AG04449 (cell line): ENCODE data around the gene STK17B.
A peak's percentile ranks its signal among the peaks of the same experiment; 100 is the strongest.

Experiments
- CTCF ChIA-PET: fragments of 350-600 bp; formaldehyde crosslinking; extraction: SDS; loops from one replicate; lab custom pipeline; 2021; ENCODE audit warnings: antibody characterized with exemption; lab: Yijun Ruan, JAX
- POLR2A ChIA-PET: fragments of 400-600, 350-600 bp; formaldehyde crosslinking; extraction: SDS; loops from one replicate; lab custom pipeline; 2020; ENCODE audit warnings: antibody characterized with exemption, inconsistent platforms; lab: Yijun Ruan, JAX
- DNase-seq: peaks from one replicate; pipeline ENCODE4 v3.0.0-alpha.2; 2010; ENCODE audit warnings: low read depth, low spot score
- H3K4me3 ChIP-seq: 2 replicates; pipeline ENCODE4 v1.5.1; 2011; ENCODE audit warnings: low read depth, mild to moderate bottlenecking, control low read depth, low read length
- TF ChIP-seq, protein P1 (sequence below): IDR thresholded peaks from one replicate; pipeline ENCODE4 v1.5.1; 2011; ENCODE audit warnings: mild to moderate bottlenecking, moderate library complexity, low read length, control low read depth, inconsistent platforms; ENCODE audit not compliant: insufficient read depth; ENCODE audit errors: missing control alignments

Gene STK17B

DNA sequence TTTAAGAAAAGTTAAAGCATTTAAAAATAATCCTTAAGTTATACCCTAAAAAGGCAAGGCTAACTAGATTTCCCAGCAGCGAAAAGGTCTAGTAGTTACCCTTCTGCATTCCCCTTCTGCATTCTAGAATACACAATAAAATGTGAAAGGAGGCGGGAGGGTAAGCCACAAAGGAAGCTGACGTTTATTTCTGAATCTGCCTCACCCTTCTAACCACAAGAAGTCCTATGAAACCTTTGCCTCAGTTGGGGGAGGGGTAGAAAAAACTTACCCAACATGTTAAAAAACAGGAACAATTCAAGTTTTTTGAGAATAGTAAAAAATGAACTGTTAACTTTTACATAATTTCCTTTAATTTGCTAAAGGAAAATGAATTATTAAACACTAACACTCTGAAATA, 11.3 kb downstream of the STK17B start:
- ChIA-PET POLR2A (no interaction called here), CTCF (interaction anchor here (0.9 to 1.4 kb wide), 2 partner anchors 14 to 116 kb away, joined by 3 to 4 read pairs; no protein-coding TSS in a partner anchor)
- no peak overlapping the region for H3K4me3 ChIP-seq
- TF ChIP-seq, protein P1, sequence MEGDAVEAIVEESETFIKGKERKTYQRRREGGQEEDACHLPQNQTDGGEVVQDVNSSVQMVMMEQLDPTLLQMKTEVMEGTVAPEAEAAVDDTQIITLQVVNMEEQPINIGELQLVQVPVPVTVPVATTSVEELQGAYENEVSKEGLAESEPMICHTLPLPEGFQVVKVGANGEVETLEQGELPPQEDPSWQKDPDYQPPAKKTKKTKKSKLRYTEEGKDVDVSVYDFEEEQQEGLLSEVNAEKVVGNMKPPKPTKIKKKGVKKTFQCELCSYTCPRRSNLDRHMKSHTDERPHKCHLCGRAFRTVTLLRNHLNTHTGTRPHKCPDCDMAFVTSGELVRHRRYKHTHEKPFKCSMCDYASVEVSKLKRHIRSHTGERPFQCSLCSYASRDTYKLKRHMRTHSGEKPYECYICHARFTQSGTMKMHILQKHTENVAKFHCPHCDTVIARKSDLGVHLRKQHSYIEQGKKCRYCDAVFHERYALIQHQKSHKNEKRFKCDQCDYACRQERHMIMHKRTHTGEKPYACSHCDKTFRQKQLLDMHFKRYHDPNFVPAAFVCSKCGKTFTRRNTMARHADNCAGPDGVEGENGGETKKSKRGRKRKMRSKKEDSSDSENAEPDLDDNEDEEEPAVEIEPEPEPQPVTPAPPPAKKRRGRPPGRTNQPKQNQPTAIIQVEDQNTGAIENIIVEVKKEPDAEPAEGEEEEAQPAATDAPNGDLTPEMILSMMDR = no peak
- DNase-seq = peak; percentile 75

DNA sequence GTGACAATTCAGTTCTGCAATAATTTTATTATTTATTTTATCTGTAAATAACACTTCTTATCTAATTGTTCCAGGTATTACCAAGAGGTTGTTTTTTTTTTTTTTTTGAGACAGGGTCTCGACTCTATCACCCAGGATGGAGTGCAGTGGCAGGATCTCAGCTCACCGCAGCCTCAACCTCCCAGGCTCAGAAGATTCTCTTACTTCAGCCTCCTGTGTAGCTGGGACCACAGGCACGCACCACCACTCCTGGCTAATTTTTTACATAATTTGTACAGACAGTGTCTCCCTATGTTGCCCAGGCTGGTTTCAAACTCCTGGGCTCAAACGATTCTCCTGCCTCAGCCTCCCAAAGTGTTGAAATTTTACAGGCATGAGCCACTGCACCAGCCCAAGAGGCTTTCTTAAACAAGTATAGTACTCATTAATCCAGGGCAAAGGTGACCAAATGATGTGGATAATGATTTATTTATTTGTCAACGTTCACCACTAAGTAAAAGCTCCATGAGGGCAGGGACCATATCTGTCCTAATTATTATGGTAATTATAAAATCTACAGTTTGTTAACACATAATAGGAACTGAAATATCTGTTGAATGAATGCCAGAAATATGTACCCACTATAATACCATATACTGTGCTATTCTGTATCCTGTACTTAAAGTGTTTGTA, 12.0 kb downstream of the STK17B start:
- no peak overlapping the region for H3K4me3 ChIP-seq
- DNase-seq = no peak
- TF ChIP-seq, protein P1 = no peak
- ChIA-PET POLR2A (no interaction called here), CTCF (interaction anchor here (0.9 to 2.0 kb wide), 4 partner anchors 13 to 117 kb away, joined by 3 to 5 read pairs (median 4); no protein-coding TSS in a partner anchor)

DNA sequence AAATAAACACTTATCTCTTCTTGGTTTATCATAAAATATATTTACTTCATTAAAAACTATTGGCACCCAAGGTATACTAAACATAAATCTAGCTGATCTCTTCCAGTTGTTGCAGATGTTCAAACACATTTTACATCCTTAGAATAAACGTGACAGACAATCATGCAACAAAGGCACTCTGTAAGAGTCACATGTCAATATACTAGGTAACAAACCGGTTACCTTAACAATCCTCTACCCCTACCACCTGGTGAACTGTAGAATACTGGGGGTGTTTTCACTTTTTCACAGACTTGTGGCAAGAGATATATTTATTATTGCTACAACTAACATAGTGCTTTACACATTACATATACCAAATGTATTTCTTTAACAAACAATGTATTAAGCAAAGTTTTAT, 15.8 kb downstream of the STK17B start:
- TF ChIP-seq, protein P1 = no peak
- ChIA-PET POLR2A (no interaction called here), CTCF (no interaction called here)

DNA sequence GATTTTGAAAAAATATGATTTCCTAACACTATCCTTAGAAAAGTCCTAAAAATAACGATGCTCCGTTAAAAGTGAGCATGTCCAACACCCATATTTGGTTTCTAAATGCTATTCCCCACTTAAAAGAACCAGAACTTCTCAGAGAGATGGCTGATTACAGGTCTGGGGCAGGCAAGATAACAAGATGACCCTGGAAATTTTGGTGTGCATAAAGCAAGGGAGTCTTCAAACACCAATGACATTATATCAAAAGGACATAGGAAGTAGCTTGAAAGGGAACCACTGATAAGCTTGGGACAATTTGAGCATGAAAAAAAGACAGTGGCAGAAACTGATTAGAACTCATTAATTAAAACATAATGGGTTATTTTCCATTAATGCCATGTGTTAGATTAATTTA, 17.9 kb downstream of the STK17B start:
- POLR2A ChIA-PET = no interaction called here

More for the DNA sequence above, 15.8 kb downstream of the STK17B start:
- H3K4me3 ChIP-seq = no peak overlapping the region
- DNase-seq = no peak

DNA sequence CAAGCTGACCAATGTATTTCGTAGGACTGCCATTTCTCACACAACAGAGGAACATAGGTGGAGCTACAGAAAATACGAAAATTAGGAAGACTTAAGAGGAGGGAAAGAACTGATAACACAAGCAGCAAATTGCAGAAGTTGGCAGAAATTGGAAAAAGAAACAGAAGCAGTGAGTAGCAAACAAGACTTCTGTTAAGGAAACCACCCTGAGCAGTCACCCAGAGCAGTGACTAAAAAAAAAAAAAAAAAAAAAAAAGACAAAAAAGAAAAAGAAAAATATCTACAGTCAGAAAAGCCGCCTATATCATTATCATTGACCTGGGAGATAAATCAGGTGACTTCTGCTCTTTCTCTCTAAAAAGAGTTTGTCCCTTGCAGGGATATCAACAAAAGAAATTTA, 21.4 kb downstream of the STK17B start:
- DNase-seq = no peak
- ChIA-PET POLR2A (no interaction called here), CTCF (interaction anchor here (2.0 kb wide), 1 partner anchor 187 kb away, joined by 6 read pairs; no protein-coding TSS in a partner anchor)
- TF ChIP-seq, protein P1 = no peak
- no peak overlapping the region for H3K4me3 ChIP-seq

More for the DNA sequence above, 17.9 kb downstream of the STK17B start:
- DNase-seq = no peak
- CTCF ChIA-PET = no interaction called here
- no peak overlapping the region for H3K4me3 ChIP-seq
- TF ChIP-seq, protein P1 = no peak

DNA sequence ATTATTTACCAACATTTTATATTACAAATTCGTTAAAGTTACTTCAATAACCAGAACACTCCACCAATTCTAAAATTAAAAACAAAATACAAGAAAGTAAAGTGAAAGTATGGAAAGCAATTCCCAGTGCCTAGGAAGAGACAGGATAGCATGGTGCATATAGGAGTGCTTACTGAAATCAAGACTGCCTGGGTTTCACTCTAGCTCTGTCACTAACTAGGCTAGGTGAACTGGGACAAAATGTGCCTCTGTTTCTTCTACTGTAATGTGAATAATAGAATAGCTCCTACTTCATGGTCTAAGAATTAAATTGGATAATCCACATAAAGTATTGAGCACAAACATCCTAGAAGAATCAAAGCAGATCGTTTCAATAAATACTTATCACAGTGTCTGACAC, 22.6 kb downstream of the STK17B start:
- CTCF ChIA-PET = interaction anchor here (2.0 kb wide), 1 partner anchor 188 kb away, joined by 6 read pairs; no protein-coding TSS in a partner anchor
- no peak for DNase-seq
- no peak overlapping the region for H3K4me3 ChIP-seq
- TF ChIP-seq, protein P1 = no peak
- POLR2A ChIA-PET = no interaction called here
